Gastrocnemius medialis (tissue), 4 donors: Measurements from ENCODE around the gene TSC22D2.

Experiments used
- POLR2A ChIP-seq, 2 donors: fragments of 450-650 bp; IDR thresholded peaks; one replicate each; pipeline ENCODE4 v1.6.1; 2017; ENCODE audit warnings: antibody characterized with exemption in 2 of 2, mild to moderate bottlenecking in 2 of 2, moderate library complexity in 2 of 2
- TF ChIP-seq, protein P1 (sequence below), 5 experiments: fragments of 450-650 bp in 3 of 5; fragments of 200-600 bp in 2 of 5; sonication (generic) in 2 of 5; IDR thresholded peaks in 4 of 5; conservative IDR thresholded peaks in 1 of 5; 1 replicate in 4 of 5; 2 replicates in 1 of 5; pipeline ENCODE4 v1.5.1; 2016 to 2019; ENCODE audit warnings: antibody characterized with exemption in 5 of 5, mild to moderate bottlenecking in 3 of 5, moderate library complexity in 3 of 5

DNA sequence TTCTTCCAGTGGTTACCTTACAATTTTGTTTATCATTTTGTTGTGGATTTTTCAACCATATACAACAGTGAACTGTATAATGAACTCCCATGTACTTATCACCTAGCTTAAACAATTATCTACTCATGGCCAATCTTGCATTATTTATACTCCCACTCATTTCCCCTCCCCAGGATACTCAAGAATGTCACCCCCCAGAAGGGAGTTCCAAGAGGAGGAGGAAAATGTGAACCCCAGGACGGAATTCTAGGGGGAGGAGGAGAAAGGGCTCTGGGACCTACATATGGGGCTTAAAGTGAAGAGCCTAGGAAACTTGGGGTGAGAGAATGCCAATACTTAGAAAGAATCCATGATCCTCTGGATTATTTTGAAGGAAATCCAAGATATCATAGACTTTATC, 59.3 kb downstream of the TSC22D2 start:
- TF ChIP-seq, protein P1, sequence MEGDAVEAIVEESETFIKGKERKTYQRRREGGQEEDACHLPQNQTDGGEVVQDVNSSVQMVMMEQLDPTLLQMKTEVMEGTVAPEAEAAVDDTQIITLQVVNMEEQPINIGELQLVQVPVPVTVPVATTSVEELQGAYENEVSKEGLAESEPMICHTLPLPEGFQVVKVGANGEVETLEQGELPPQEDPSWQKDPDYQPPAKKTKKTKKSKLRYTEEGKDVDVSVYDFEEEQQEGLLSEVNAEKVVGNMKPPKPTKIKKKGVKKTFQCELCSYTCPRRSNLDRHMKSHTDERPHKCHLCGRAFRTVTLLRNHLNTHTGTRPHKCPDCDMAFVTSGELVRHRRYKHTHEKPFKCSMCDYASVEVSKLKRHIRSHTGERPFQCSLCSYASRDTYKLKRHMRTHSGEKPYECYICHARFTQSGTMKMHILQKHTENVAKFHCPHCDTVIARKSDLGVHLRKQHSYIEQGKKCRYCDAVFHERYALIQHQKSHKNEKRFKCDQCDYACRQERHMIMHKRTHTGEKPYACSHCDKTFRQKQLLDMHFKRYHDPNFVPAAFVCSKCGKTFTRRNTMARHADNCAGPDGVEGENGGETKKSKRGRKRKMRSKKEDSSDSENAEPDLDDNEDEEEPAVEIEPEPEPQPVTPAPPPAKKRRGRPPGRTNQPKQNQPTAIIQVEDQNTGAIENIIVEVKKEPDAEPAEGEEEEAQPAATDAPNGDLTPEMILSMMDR (IDR thresholded peaks at IDR 0.05 in 4 of 5, conservative IDR thresholded peaks at IDR 0.05 in 1 of 5): no peak
- no peak for TF ChIP-seq POLR2A (IDR thresholded peaks at IDR 0.05)
